Brain pericyte (primary cell): ENCODE measurements around the gene SCAF8.

Experiments used
- DNase-seq: peaks from one replicate; pipeline ENCODE4 v3.0.0-alpha.2; 2012; ENCODE audit warnings: low read depth, low spot score

The SCAF8 gene

GRCh38 chr6:154839546-154839945, 106.3 kb downstream of the SCAF8 start:
- no peak for DNase-seq

DNA sequence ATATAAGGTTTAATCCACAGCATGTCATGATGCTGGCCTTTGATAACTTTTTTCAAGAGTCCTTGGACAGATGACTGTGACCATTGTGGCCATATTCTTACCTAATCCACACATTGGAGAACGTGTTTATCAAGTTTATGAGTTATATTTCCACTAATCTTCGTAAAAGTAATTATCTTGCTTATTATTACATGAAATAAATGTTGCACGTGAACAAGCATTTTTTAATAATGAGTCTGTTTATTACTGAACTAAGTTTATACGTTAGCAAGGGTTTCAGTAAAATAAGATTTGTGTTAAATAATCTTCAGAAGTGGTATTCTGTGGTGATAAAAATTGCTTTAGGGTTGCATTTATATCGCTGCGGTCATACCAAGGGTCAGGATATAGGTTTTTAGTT, 107.1 kb downstream of the SCAF8 start:
- DNase-seq, result no peak

DNA sequence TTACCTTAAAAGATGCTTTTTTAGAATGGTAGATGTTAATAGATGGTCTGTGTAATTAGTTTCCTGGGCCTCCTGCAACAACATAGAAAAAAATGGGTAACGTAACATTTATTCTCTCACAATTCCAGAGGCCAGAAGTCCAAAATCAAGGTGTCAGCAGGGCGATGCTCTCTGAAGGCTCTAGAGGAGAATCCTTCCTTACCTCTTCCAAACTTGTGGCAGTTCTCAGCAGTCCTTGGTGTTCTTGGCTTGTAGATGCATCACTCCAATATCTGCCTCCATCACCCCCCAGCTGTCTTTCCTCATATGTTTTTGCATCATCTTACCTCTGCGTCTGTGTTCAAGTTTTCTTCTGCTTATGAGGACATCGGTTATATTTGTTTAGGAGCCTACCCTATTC, 107.9 kb downstream of the SCAF8 start:
- no peak for DNase-seq

DNA sequence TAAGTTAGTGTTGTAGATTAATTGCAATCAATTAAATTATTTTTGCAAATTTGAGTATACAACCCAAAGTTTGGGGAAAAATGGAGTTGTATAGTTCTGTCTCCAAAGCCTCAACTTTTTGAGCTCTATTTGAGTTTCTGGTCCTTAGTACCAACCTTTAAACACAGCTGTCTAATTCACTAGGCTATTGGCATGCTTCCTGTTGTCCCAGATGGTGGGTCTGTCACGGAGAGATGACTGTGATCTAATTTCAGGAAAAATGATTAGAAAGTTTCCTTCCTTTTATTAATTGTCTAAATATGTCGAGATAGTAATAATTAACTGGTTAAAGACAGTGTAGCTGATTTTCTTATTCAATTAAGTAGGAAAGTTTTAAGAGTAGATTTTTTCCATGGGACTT, 109.6 kb downstream of the SCAF8 start:
- no peak for DNase-seq

- no peak for DNase-seq
Observed at GRCh38 chr6:154847318-154847717, 114.1 kb downstream of the SCAF8 start.

- peak; percentile 5 for DNase-seq
Observed at GRCh38 chr6:154848580-154848979, 115.4 kb downstream of the SCAF8 start.

- DNase-seq, result no peak
Observed at GRCh38 chr6:154849475-154849874, 116.3 kb downstream of the SCAF8 start.

DNA sequence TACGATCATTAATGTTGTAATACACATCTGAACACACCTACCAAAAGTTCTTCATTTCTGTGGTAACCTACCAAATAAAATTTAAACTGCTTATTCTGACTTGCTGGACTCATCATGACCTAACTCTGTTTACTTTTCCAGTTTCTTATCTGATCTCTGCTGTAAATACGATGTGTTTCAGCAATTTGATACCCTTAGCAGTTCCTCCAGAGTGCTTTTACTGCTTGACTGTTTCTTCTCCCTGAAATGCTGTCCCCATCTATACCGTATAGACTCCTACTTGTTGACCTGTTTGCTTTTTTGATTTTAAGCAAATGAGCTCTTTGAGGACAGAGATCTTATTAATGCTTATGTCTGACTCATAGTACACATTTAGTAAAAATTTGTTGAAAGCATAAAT, 119.5 kb downstream of the SCAF8 start:
- DNase-seq, result no peak

GRCh38 chr6:154857529-154857928, 124.3 kb downstream of the SCAF8 start:
- no peak for DNase-seq

DNA sequence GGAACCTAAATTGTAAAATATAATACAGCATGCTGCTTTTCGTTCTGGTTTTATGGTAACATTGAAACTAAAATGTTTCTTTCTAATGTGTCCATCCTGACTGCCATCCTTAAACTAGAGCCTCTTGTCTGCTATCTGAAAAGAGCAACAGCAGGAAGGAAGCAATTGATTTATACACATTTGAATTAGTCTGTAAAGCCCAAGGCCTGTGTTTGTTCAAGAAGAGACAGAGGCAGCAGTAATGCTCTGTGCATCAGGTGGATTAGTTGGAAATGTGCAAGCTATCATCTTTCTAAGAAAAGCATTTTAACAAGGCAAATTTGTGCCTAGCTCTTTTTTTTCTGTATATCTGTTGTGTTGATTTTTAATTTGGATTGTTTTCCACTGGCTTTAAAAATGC, 128.6 kb downstream of the SCAF8 start:
- DNase-seq, result no peak

- DNase-seq, result no peak
Observed at GRCh38 chr6:154862536-154862935, 129.3 kb downstream of the SCAF8 start.

GRCh38 chr6:154864066-154864430, 130.8 kb downstream of the SCAF8 start:
- DNase-seq, result no peak

GRCh38 chr6:154865291-154865690, 132.1 kb downstream of the SCAF8 start:
- DNase-seq, result peak; percentile 63

DNA sequence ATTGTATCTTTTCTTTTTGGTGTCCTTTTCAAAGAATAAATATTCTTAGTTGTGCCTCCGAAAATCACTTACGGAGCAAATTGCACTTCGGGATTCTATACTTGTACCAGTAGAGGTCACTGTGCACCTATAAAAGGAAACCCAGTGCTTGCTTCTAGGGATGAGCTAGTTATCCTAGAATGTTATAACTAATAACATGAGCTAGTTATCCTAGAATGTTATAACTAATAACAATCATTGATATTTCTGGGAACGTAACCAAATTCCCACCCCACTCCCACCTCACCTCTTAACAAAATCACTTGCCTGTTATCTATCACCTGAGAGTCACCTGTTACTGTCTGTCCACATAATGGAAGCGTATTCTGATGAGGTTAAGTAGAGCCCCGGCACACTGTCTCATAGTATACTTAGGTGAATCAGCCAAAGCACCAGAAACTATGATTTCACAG, 135.0 kb downstream of the SCAF8 start:
- no peak for DNase-seq

- DNase-seq, result no peak
Observed at GRCh38 chr6:154872542-154873114, 139.4 kb downstream of the SCAF8 start.

DNA sequence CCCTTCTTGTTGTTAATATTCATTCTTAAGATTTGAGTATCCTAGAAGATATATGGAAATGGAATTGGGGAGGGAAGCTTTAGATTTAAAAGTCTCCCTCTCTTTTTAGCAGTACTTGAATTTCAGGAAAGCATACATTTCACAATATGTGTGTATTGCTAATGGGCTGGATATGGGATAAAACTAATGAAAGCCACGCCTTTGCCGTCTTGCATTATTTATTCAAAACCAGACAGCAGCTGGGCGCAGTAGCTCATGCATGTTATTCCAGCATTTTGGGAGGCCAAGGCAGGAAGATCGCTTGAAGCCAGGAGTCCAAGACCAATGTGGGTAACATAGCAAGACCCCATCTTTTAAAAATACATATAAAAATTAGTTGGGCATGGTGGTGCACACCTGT, 140.3 kb downstream of the SCAF8 start:
- DNase-seq, result no peak

DNA sequence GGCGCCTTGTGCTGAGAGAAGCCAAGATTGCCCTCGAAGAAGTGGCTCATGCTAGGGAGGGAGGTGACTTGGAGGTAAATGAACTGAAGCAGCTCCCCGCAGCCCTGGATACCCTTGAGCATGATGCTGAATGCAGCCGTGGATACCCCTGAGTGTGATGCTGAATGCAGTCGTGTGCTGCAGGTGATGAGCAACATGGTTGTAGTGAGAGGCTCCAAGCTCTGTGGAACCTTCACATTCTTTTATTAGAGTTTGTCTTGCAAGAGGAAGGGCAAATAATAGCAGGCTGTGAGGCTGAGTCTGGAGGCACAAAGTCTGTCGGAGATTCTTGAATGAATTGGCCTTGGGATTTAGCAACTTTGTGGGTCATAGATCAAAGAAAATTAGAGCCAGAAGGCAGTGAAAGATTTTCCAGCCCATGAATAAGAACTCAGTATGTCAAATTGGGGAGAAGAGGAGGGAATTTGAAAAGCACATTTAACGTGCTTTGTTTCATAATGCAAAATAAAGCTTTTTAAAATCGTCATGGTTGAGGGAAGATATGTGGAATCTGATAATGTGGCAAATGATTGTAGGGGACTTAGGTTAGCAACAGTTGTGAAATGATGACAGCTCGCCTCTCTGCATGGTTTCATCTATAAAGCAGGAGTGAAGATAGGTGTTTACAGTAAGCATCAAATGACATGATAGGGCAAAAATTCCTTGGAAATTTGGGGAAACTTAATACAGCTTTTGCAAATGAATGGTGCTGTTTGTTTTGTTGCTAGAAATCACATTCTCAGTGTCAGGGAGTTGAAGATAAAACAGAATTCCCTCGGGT, 141.8 kb downstream of the SCAF8 start:
- DNase-seq, result no peak

DNA sequence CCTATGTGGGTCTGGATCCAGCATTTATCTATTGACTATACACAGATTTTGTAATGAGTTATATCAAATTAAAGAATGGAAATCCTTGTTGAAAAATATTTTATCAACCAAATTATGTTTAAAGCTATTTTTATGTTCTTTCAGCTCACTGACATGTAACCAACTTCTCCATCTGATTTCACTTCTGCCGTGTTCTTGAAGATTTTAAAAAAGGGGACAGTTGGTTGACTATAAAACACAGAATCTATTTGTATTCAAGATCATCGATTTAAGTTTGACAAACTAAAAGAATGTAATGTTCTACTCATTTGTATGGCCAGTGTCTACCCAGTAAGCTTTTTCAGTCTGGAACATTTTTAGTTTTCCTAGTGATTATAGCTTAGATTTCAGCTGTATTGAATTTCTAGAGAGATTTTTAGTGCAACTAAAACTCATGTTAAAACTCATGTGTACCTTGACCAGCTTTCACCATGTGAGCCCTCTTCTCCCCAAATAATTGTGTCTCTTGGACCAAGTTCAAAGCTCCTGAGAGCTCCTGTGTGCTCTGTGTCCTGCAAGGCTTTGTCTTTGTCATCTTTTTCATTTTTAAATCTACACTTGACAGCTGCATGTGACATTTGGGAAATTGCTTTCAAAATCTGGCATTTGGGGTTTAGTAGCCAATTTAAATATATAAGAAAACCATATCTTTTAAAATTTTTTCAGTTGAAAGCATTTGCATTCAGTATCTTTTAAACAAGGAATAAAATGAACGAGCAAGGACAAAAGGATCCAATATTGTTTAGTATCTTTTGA, 143.5 kb downstream of the SCAF8 start:
- DNase-seq, result no peak

DNA sequence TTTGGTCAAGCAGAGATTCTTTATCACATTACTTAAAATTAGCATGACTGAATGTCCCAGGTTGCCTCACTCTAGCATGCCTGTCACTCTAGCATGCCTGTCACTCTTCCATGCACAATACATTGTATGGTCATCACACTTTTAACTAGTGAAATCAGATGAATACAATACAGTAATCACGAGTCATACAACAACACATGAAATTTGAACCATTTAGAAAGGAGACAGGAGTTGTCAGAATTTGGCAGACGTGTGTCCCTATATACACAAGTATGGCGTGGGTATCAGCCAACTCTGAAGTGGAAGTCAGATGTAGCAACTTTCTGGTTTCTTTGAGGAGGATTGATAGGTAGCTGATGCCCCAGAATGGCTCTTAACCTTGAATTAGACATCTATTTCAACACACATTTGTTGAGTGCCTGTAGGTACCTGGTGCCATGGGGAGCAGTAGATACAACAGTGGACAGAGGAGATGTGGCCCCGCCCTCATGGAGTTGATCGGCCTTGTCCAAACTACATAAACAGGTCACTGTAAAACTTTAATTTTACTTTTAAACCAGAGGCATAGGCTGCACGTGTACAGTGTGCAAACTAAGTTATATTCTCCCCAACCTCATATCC, 145.8 kb downstream of the SCAF8 start:
- DNase-seq, result no peak

DNA sequence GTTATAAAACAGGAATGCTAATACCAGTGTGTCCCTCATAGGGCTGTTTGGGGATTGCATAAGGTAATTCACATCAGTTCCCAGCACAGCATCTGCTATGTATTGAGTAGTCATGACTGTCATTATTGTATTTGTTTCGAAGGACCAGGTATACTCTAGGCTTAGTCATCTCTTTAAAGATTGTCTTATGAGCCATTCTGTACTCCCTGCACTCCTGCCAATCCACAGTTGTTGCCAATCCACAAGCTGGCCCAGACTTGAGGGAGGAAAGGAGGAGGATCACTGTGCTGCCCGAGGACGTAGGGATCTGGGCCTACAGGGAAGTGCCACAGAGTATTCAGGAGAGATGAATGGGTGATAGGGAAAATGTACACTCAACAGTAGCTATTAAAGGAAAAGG, 148.9 kb downstream of the SCAF8 start:
- no peak for DNase-seq
